ENCODE results near the gene POFUT1.
"Not testable (repeated sequence)": the region's sequence is repeated elsewhere in the genome, so short reads cannot be mapped to it uniquely, and the experiment has no call there.

Gene POFUT1

DNA sequence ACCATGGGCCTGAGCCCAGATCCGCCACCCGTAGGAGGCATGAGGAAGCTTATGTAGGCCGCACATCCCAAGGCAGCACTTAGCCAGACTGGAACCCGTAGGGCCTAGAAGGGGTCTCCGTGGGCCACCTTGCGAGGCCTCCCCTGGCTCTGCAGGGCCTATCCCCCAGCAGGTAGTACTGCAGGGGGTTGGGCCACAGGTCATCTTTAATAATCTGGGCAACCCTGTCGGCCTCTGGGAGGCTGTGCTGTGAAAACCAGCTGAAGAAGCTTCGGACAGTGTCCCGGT lies 18.6 kb upstream of the POFUT1 start:
- DNase-seq (ENCODE audit: low read depth): no peak

GRCh38 chr20:32189691-32190615 lies 17.7 kb upstream of the POFUT1 start:
- peak; percentile 51 for DNase-seq (ENCODE audit: low read depth)

DNA sequence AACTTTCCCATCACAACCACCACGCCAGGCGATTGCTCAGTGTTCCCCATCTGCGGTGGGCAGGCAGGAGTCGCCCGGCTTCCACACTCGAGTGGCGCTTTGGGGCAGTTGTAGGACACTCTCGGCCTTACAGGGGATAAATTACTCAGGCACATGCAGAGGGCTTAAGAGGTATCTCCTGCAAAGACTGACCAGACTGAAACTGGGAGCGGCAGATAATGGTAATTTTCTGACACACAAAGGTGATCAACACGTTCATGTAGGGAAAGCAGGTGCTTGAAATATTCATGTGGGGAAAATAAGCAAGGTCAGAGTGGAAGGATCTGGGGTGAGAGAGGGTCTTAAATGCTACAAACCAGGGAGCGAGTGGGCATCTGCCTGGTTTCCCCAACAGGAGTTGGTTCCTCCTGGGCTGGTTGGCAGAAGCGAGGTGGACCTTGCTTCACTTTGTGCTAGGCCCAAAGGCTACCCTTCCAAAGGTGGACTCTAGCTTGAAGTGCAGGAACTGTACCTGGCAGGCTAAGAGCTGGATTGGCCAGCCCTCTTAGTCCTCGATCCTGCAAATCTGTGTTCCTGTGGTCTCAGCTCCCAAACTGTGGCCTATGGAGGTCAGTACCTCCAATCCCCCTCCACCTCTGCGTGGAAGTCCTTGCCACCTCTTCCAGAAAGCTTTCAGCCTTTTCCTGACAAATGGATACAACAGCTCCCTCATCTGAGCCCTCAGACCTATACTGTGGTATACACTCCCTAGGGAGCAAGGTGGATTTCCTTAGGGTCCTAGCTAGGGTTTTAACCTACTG lies 16.9 kb upstream of the POFUT1 start:
- no peak for DNase-seq (ENCODE audit: low read depth)

DNA sequence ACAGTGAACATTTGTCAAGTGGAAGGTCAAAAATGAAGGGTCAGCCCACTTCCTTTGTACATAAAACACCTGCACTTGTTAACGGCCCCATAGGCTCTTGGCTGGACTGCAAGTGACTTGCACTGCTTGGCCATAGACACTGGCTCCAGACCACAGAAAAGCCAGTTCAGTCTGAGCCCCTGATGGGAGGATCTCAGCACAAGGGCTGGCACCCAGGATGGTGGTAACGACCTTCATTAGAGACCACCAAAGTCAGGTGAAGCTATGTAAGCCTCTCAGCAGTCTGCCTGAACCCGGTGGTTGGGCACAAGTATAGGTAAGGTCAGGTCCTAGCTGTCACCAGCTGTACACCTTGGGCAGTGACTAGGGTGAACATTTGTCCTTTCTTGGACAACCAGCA lies 16.3 kb upstream of the POFUT1 start:
- no peak for DNase-seq (ENCODE audit: low read depth)

- DNase-seq (ENCODE audit: low read depth): peak; percentile 16
These were observed 15.8 kb upstream of the POFUT1 start for GRCh38 chr20:32191873-32192272.

GRCh38 chr20:32192698-32193097 lies 15.0 kb upstream of the POFUT1 start:
- DNase-seq (ENCODE audit: low read depth): no peak

- DNase-seq (ENCODE audit: low read depth): not testable (repeated sequence)
These were observed 14.3 kb upstream of the POFUT1 start for GRCh38 chr20:32193336-32193735.

DNA sequence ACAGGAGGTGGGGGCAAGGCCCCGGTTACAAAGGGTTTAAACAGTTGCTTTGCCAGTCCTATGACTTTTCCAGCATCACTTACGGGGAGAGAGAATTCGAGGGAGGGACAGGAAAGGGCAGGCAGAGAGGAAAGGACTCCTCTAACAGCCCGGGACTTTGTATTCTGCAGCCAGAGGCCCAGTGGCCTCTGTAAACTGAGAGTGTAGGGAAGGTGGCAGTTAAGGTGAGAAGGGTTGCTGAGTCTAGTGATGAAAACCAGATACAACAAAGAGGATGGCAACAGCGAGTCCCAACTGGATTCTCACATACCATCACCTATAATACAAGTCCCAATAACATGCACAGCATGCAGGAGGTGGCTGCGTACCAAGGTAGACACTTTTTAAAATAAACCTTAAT lies 13.7 kb upstream of the POFUT1 start:
- DNase-seq (ENCODE audit: low read depth): no peak

DNA sequence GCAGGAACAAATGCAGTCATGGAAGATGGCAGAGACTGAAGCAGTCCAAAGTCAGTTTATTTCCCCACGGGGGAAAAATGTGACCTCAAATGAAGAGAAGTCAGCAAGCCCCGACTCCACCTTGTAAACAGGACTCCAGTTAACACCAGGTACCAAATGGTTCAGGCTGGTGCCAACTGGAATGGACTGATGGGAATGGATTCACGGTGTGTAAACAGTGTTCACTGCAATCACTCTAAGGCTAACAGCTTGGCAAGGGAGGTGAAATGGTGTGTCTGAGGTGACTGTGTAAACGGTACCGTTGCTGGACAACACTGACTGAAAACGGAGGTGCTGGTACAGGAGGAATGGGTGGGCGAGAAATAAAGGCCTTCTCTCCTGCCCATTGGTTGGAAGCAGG lies 12.1 kb upstream of the POFUT1 start:
- DNase-seq (ENCODE audit: low read depth): no peak

GRCh38 chr20:32196613-32197012 lies 11.1 kb upstream of the POFUT1 start:
- DNase-seq (ENCODE audit: low read depth): not testable (repeated sequence)

GRCh38 chr20:32197136-32197535 lies 10.5 kb upstream of the POFUT1 start:
- not testable (repeated sequence) for DNase-seq (ENCODE audit: low read depth)

- DNase-seq (ENCODE audit: low read depth): no peak
These were observed 8.7 kb upstream of the POFUT1 start for GRCh38 chr20:32199006-32199405.

GRCh38 chr20:32201296-32201976 lies 6.2 kb upstream of the POFUT1 start:
- DNase-seq (ENCODE audit: low read depth): peak; percentile 61

DNA sequence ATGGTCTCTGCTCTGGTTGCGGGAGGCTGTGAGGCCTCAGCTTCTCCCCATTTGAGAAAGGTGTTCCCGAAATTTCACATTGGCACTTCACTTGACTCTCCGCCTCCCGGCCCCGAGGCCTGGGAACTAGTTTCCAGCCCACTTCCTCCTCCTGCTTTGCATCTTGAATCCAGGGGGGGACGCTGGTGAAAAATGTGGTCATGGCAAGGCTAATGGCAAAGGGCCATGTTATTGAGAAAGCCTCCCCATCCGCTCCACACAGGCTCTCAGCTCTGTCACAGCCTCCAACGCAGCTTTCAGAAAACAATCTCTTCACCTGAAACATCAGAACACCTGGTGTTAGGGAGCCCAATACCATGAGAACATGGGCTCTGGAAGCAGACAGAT lies 5.7 kb upstream of the POFUT1 start:
- DNase-seq (ENCODE audit: low read depth): no peak

DNA sequence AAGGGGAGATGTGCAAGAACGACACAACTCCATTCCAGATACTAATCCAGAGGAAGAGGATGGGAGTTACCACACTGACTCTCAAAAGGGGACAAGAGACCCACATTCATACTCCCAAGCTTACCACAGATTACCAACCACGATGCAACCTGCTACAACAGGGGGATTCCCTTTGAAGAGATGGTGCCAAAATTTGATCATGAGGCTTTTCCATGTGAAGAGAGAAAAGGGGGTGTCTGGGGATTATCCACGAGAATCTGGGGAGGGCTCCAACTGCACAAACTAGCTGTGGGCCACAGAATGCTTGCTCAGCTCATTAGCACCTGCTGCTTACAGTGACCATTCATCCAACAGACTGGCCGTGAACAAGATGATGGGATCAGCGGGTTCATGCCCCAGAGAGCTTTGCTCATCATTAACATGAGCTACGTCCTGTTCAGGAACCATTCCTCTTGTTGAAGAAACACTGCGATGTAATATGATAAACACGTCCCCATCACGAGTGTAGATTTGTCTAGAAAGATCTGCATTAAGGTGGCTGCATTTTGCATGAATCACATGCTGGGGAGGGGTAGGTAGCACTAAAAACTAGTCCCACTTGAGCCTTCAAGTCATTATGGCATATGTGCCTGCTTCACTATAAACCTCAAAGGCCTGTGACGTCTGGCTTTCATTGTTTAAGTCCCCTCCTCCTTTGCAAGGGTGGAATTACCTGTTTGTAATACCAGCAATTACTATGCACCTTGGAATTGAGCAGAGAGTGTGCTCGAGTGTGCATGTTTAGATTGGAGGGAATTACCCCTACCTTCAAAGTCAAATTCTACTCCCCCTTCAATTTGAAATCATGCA lies 4.1 kb upstream of the POFUT1 start:
- no peak for DNase-seq (ENCODE audit: low read depth)

DNA sequence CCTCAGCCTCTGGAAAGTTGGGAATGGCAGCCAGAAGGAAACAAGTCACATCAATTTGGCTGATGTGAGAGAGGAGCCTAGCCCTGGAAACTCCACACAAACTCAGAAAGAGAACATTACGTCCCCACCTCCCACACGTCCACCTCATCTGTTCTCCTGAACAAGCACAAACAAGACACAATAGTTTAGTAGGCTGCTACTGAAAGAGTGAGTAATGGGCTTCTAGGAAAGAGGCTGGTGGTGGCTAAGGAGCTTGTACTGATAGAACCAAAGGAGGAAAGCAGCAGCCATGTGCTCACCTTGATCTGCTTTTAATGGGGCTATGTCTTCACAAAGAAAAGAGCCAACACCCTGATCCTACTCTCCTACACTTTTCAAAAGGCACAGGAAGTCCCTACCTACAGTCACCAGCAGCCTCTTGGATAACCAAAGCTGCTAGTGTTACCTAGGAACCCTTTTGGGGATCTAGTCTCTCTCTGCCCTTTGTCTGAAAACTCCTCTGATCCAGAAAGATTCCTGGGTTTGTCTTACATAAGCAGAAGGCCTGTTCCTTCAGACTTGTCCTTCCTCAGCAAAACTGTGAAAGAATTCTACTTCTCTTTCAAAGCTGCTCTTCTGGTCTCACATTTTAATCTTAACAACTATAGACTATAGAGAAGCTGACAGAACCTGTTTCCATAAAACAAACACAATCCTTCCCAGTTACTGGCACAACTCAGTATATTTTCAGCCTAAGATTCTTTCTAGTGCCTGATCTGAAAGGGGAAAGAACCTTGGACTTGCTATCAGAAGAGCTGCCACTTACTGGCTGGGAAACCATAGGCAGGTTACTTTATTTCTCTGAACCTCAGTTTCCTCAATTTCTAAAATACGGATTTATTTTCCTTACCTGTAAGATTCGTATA lies 3.2 kb upstream of the POFUT1 start:
- DNase-seq (ENCODE audit: low read depth): no peak

DNA sequence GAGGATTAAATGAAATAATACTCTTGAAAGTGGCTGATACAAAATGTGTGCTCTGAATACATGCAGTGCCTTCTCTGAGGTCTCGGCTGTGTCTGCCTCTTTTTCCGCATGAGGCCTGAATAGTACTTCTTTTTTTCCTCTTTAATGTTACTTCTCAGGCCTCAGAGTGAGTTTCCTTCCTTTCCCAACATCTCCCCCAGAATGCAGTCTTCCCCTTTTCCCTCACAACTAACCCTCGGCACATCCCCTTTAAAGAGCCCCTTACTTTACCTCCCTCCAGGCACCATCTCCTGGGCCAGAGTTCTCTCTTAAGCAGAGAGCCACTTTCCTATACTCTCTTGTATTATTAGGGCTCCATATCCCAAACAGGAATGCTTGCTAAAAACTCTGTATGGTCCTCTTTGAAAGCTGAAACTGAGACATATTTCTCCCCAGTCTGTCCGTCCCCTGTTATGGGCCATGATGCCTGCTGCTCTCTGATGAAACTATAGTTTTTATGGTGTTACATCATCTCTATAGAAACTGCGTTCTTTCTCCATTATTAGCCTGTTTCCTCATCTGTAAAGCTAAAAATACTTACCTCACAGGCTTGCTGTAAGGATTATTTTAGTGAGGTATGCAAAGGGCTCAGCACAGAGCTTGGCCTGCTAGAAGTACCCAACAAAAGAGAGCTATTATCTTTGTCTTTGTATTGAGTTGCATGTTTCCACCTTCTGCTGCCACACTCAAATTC lies 2.4 kb upstream of the POFUT1 start:
- DNase-seq (ENCODE audit: low read depth): no peak

DNA sequence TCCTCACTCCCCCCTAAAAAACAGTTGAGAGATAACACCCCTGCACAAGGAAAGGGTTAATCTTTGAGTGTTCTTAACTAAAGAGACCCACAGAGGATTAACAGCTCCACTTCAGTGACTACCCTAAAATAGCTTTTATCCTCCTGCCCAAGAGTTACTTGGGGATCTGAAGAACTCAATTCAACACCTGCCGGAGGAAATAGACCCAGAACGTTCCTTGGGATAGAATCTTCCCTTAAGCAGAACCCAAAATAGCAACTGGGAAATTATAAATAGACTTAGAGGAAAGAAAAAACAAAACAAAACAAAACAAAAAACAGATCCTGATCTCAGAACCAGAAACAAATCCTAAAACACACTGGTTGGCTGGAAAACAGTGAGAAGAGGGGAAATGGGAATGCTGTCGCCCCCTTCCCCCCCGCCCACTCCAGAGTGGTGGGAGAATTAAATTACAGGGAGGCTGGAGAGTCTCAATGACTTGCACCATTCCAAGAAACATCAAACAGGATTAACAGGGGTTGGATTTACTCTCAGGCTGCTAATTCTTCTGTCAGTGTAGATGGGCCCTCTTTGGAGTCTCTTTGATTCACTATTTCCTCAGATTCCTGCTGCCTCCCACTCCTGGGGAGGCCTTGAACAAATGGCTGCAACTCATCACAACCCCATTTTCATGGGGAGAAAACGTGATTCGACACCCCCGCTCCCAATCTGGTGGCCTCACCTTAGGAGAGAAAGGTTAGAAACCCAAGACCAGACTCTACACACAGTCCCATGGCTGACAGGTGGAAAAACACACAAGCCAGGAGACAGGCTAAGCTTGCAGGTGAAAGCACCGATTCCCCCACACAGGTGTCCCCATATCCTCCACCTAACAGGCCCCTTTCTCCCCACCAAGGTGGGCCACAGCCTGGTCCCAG lies 1.6 kb upstream of the POFUT1 start:
- DNase-seq (ENCODE audit: low read depth): no peak

Data from EH (cell line).